GM18507 (cell line): ENCODE data around the gene ENKUR.

Experiments used
- DNase-seq: peaks from one replicate; pipeline ENCODE4 v3.0.0; 2011; ENCODE audit warnings: low read depth; ENCODE audit not compliant: insufficient read length; ENCODE audit errors: extremely low spot score
- FAIRE-seq: peaks from 2 replicates; lab custom pipeline; 2011; peaks lifted over from hg19 to GRCh38; lab: Jason Lieb, UNC

Gene ENKUR

DNA sequence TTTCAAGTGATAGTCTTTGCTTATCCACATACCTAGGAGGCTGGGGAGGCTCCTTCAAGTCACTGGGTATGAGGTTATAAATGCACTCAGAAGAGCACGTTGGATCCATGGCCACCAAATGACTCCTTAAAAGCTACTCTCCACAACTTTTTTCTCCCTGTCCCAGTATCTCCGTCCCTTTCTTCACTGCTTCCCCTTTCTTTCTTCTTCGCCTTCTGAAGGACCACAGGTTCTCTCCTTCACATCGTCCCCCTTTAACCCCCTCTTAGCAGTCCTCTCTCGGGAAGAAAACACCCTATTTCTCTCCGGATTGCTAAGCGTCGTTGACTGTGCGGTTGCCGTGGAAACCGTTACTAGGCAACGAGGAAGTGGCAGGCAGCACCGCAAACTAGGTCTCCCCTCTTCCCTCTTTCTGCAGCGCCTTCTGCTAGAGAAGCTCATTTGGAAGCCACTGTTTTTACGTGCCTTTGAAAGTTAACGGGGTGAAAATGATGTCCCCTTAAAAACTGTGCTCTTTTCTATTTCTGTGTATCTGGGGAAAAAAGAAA, at the start of gene ENKUR:
TSS of gene ENKUR (minus strand) at position 331 of the 548 bp plus-strand sequence. CDS start at position 109, 222 bp downstream.
- FAIRE-seq (no peak), DNase-seq (peak; percentile 60)

DNA sequence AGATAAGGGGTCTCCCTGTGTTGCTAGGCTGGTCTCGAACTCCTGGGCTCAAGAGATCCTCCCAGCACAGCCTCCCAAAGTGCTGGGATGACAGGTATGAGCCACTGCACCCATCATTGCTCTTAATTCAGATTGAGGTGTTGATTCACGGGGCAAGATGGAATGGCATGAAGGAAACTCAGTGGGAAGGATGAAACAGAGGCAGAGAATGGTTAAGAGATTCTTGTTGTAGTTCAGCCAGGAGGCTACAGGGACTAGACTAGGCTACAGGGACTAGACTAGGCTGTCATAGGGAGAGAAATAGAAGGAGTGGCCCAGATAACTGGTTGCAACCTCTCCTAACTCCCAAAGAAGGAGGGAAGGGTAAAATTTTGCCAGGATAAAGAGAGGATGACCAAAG, 48.4 kb upstream of the ENKUR start:
- DNase-seq (no peak), FAIRE-seq (no peak)

DNA sequence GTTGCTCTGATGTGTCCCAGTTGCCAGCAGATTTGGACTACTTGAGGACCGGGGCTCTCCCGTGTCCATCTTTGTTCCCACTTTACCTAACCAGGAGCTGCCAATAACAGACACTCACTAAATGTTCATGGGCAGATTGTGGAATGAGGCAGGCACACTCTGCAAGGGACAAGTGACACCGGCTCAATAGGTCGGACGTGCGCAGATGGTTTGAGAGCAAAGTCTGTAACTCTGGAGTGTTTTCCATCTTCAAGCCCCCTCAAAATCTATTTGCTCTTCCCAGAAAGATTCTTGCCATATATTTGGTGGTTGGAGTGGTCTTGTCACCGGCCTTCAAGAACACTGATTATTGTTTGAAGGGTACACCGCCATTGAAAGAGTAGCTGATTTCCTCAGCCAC, 47.7 kb upstream of the ENKUR start:
- no peak for FAIRE-seq
- no peak for DNase-seq

DNA sequence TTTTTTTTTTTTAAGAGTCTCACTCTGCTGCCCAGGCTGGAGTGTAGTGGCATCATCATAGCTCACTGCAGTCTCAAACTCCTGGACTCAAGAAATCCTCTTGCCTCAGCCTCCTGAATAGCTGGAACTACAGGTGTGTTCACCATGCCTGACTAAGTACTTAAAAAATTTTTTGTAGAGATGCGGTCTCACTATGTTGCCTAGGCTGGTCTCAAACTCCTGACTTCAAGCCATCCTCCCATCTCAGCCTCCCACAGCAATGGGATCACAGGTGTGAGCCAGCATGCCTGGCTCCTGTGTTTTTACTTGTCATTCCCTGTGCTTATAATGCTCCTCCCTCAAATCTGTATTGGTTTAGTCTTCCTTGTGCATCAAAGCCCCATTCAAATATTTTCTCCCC, 47.2 kb upstream of the ENKUR start:
- DNase-seq, result no peak
- FAIRE-seq, result no peak

DNA sequence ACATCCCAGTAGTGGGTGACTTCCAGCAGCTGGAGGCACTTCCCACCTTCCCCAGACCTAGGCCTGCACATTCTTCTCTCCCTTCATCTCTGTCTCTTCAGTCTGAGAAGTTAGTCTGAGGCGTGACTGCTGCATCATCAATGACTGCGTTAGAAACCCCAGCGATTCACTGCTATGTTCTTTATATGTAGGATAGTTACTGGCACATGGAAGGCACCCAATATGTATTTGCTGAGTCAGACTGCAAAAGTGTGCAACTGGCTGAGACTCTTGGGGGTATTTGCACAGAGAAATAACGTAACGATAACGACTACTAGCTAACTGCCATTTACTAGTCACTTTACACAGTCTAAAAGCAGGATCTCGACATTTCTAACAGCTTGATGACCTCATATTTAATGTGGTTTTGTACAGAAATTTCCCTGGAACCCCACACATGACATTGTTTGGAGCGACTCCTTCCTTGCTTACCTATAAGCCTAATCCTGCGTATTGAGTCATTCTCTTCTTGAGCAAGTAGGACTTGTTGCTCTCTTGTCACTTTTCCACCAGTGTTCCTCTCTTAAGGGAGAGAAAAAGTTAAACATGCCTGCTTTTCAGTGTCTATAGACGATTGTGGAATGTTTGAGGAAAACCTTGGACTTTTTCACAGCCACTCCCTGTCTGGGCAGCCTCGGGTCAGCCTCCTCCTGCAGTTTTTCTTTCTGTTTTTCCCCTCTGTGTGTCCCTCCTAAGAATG, 45.9 kb upstream of the ENKUR start:
- FAIRE-seq (no peak), DNase-seq (no peak)

- DNase-seq (no peak), FAIRE-seq (no peak)
Measured at GRCh38 chr10:25061125-25061524, 45.2 kb upstream of the ENKUR start.

DNA sequence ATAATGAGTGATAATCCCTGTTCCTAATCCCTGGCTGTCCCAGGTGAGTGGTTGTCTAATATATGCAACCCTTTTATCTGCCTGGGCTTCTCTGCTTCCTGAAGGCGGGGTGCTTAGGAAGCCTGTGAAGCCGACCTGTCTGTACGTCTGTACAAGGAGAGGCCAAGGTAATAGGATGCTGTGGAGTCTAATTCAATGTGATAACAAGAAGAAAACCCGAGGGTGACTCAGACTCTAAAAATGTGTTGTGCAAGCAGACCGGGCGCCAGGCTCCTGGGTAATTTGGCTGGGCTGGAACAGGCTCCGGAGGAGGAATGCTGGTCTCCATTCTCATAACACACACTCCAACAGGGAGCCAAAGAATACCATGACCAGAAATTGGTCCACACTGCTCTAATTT, 44.0 kb upstream of the ENKUR start:
- no peak for DNase-seq
- FAIRE-seq, result no peak

DNA sequence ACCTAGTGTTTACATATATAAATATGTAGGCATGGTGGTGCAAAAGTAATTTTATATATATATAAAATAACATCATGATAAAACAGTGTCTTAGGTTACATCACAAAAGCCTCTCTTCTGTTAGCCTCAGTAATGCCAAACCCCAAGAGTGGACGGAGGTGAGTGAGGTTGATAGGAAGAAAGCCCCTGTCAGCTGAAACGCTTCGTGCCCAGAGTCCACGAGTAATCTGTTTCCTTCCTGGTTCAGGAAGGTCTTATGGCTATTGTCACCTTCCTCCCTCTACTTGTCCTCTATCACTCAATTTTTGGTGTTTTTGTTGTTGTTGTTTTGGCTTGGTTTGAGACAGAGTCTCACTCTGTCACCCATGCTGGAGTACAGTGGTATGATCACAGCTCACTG, 41.9 kb upstream of the ENKUR start:
- DNase-seq (no peak), FAIRE-seq (no peak)

DNA sequence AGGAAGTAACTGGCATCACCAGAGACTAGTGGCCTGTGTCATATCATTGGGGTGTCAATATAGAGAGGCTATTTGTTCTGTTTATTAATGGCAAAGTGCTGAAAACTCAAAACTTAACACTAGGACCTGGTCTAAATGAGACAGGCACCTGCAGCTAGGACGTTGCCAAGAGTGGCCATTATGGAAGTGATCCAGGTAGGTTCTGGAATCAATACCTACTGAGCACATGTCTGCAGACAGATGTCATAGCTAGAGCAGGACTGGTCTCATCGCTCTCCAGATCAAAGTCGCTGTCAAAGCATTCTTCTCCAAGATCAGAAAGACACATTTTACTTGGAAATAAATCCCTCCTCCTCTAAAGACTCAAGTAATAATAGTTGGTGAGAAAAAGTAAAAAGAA, 40.8 kb upstream of the ENKUR start:
- FAIRE-seq (no peak), DNase-seq (no peak)

DNA sequence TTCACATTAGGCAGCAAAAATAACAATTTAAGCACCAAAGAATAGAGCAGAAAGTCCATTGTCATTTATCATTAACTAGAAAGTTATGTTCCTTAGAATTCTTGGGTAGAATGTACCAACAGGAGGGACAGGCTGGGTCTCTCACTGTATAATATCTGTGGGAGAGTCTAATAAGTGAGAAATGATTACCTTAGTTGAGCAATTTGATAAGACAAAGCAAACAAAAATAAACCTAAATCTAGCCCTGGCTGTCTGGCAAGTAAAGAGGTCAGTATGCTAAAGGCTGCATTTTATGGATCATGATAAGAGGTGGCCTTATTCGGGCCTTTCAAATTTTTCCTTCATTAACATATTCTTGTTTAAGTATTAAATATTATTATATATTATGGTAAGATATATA, 36.1 kb upstream of the ENKUR start:
- no peak for FAIRE-seq
- DNase-seq, result no peak

- FAIRE-seq (no peak), DNase-seq (no peak)
Measured at GRCh38 chr10:25050402-25050801, 34.4 kb upstream of the ENKUR start.

GRCh38 chr10:25049966-25050365, 34.0 kb upstream of the ENKUR start:
- no peak for DNase-seq
- no peak for FAIRE-seq

- DNase-seq, result no peak
- no peak for FAIRE-seq
Measured at GRCh38 chr10:25048450-25048849, 32.5 kb upstream of the ENKUR start.

DNA sequence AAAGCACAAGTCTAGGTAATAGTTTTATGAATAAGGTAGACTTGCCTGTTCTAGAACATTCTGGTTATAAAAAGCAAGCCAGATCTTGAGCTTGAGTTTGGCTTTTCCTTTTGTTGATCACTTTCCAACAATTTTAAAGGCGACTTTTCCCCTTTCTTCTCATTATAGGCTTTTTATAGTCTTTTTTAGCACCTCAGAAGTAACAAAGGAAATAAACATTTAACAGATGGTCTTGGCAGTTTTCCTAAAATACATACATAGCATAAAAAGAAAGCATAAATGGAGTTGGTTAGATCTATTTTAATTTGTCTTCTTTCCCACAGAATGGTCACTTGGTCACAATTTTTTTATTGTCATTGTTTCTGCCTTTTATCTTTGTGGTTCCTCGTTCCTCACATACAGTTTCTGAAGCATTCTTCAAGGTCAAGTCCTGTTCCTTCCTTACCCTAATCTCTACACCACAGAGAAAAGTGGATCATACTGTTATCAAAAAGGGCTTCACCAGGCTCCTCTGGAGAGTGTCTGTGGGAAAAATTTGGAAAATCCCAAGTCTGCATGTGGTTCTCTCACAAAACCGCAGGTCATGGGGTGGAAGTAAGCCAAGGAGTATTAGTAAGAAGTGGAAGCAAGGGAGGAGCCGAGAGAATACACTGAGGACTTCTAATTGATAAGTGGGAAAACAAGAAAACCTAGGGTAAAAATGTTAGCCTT, 31.8 kb upstream of the ENKUR start:
- FAIRE-seq (no peak), DNase-seq (no peak)

GRCh38 chr10:25047088-25047487, 31.1 kb upstream of the ENKUR start:
- FAIRE-seq (no peak), DNase-seq (no peak)

GRCh38 chr10:25046641-25047040, 30.7 kb upstream of the ENKUR start:
- DNase-seq (no peak), FAIRE-seq (no peak)

DNA sequence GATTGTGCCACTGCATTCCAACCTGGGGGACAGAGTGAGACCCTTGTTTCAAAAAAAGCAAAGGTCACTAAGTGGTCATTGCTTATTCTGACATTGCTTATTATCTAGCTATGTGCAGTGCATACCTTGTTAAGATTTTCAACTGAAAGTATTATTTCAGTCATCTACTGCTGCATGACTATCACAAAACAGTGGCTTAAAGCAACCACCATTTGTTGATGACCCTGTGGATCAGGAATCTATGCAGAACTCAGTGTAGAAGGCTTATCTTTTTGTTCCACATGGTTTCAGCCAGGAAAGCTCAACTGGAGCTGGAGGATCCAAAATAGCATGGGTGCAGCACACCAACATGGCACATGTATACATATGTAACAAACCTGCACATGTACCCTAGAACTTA, 23.6 kb upstream of the ENKUR start:
- FAIRE-seq, result no peak
- DNase-seq, result no peak

GRCh38 chr10:25038325-25038724, 22.4 kb upstream of the ENKUR start:
- DNase-seq, result no peak
- no peak for FAIRE-seq

DNA sequence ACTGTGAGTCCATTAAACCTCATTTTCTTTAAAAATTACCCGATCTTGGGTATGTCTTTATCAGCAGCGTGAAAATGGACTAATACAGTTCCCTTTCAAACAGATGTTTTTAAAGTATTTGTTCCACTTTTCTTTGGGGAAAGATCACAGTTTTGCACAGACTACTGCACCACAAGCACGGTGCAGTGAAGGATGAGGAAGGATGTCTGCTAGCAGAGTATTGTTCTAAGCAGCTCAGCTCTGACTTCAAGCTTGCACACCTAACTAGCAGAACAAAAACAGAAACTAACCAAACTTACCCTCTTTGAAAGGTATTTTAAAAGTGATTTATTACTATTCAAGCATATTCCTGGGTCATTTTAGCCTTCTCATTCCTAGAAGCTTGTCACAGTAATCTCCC, 20.4 kb upstream of the ENKUR start:
- no peak for FAIRE-seq

DNA sequence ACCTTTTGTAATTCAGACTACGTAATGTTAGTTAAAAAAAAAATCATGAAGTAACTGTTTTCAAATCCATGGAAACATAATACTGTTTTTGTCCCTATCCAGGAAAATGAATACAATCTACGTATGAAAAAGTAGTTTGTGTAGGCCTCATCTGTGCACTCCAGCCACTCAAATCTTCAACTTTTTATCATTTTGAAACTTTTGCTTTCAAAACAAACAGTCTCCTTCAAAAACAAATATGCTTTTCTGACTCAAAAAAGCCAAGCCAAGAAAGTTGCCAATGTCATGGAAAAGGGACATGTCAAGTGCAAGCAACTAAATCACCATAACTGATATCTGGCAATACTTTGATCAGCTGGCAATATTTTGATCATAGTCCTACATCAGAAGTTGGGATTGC, 13.6 kb upstream of the ENKUR start:
- DNase-seq, result no peak

More for the DNA sequence above, 20.4 kb upstream of the ENKUR start:
- no peak for DNase-seq

GRCh38 chr10:25028711-25029110, 12.8 kb upstream of the ENKUR start:
- no peak for DNase-seq
- no peak for FAIRE-seq

More for the DNA sequence above, 13.6 kb upstream of the ENKUR start:
- FAIRE-seq, result no peak
